UCSD-AML1 (cell line): Measurements from ENCODE around the gene DHRS3.
A peak's percentile ranks its signal among the peaks of the same experiment; 100 is the strongest.

Experiments
- DNase-seq: peaks from one replicate; lab custom pipeline; 2025; ENCODE audit not compliant: unreplicated experiment; lab: John Stamatoyannopoulos, UW

DHRS3 gene

GRCh38 chr1:12617511-12617900 is 504 bp downstream of the DHRS3 start:
- no peak for DNase-seq

GRCh38 chr1:12616709-12617373 is 1.2 kb downstream of the DHRS3 start:
- no peak for DNase-seq

GRCh38 chr1:12615865-12616708 is 1.9 kb downstream of the DHRS3 start:
- no peak for DNase-seq

- DNase-seq: no peak
Measured at GRCh38 chr1:12615159-12615864, 2.7 kb downstream of the DHRS3 start.

- no peak for DNase-seq
Measured at GRCh38 chr1:12614402-12615158, 3.4 kb downstream of the DHRS3 start.

GRCh38 chr1:12613180-12613579 is 4.8 kb downstream of the DHRS3 start:
- no peak for DNase-seq

- DNase-seq: no peak
Measured at GRCh38 chr1:12610941-12611340, 7.1 kb downstream of the DHRS3 start.

- DNase-seq: no peak
Measured at GRCh38 chr1:12610305-12610935, 7.6 kb downstream of the DHRS3 start.

GRCh38 chr1:12609469-12610003 is 8.5 kb downstream of the DHRS3 start:
- no peak for DNase-seq

- no peak for DNase-seq
Measured at GRCh38 chr1:12608311-12608957, 9.6 kb downstream of the DHRS3 start.

GRCh38 chr1:12607263-12607662 is 10.7 kb downstream of the DHRS3 start:
- no peak for DNase-seq

- DNase-seq: no peak
Measured at GRCh38 chr1:12604986-12605385, 13.0 kb downstream of the DHRS3 start.

- DNase-seq: peak; percentile 52
Measured at GRCh38 chr1:12604114-12604874, 13.7 kb downstream of the DHRS3 start.

- DNase-seq: no peak
Measured at GRCh38 chr1:12603224-12603623, 14.8 kb downstream of the DHRS3 start.

- DNase-seq: no peak
Measured at GRCh38 chr1:12602659-12603024, 15.4 kb downstream of the DHRS3 start.

GRCh38 chr1:12601700-12602658 is 16.0 kb downstream of the DHRS3 start:
- peak; percentile 59 for DNase-seq

- peak; percentile 50 for DNase-seq
Measured at GRCh38 chr1:12600880-12601633, 17.0 kb downstream of the DHRS3 start.
